Loucy (cell line): ENCODE results near the gene LECT2.

Experiments
- CTCF ChIP-seq: fragments of 200-600 bp; sonication (generic); conservative IDR thresholded peaks from 2 replicates; pipeline ENCODE4 v1.5.1; 2014; ENCODE audit warnings: mild to moderate bottlenecking, antibody characterized with exemption, low read length
- EZH2phosphoT487 ChIP-seq: fragments of 200-600 bp; IDR thresholded peaks from 2 replicates; pipeline ENCODE4 v1.6.1; 2018; ENCODE audit warnings: antibody characterized with exemption, mild to moderate bottlenecking, moderate library complexity, borderline replicate concordance

- peak; percentile 88 for TF ChIP-seq CTCF
- TF ChIP-seq EZH2phosphoT487: no peak
Observed at GRCh38 chr5:135977375-135977928, 22.7 kb upstream of the LECT2 start.
